Vagina (tissue), 2 donors: Measurements from ENCODE around the gene FHIT.

ENCODE experiments used
- CTCF ChIP-seq, 3 experiments: fragments of 450-650 bp in 2 of 3; fragments of 200-600 bp in 1 of 3; sonication (generic) in 1 of 3; IDR thresholded peaks; one replicate each; pipeline ENCODE4 v1.5.1; 2017 to 2019; ENCODE audit warnings: antibody characterized with exemption in 3 of 3, mild to moderate bottlenecking in 2 of 3, moderate library complexity in 2 of 3
- POLR2A ChIP-seq, 2 donors: fragments of 450-650 bp; IDR thresholded peaks; one replicate each; pipeline ENCODE4 v1.6.1; 2017; ENCODE audit warnings: antibody characterized with exemption in 2 of 2, mild to moderate bottlenecking in 2 of 2, moderate library complexity in 2 of 2

GRCh38 chr3:60645801-60646200, 605.5 kb downstream of the FHIT start:
- no peak for TF ChIP-seq CTCF (IDR thresholded peaks at IDR 0.05)
- no peak for TF ChIP-seq POLR2A (IDR thresholded peaks at IDR 0.05)
